Mesothelial cell of epicardium (in vitro differentiated cells): Measurements from ENCODE around the gene MAU2. TPM values are rescaled to one million over a fixed set of nuclear protein-coding genes. Genes with fewer than 3 reads are reported as not detected.

Experiments used
- DNase-seq, 2 experiments: peaks; one replicate each; pipeline ENCODE4 v3.0.0; 2021; ENCODE audit warnings: low spot score in 2 of 2; ENCODE audit not compliant: unreplicated experiment in 2 of 2
- H3K27ac Mint-ChIP-seq: 2 replicates; pipeline ENCODE4 v1.8.0; 2021; ENCODE audit warnings: mixed read lengths
- H3K27me3 Mint-ChIP-seq: 2 replicates; pipeline ENCODE4 v1.8.0; 2021; ENCODE audit warnings: low read depth, mixed read lengths
- H3K36me3 Mint-ChIP-seq: 2 replicates; pipeline ENCODE4 v1.8.0; 2021; ENCODE audit warnings: mixed read lengths
- H3K4me1 Mint-ChIP-seq: 2 replicates; pipeline ENCODE4 v1.8.0; 2021; ENCODE audit warnings: mixed read lengths
- H3K4me3 Mint-ChIP-seq: 2 replicates; pipeline ENCODE4 v1.8.0; 2021; ENCODE audit warnings: mild to moderate bottlenecking, moderate library complexity, mixed read lengths
- H3K9me3 Mint-ChIP-seq: 2 replicates; pipeline ENCODE4 v1.8.0; 2021; ENCODE audit warnings: mixed read lengths
- CTCF ChIP-seq: fragments of 200-600 bp; sonication (generic); IDR thresholded peaks from one replicate; pipeline ENCODE4 v1.5.0; 2021; ENCODE audit warnings: antibody characterized with exemption; ENCODE audit not compliant: unreplicated experiment
- total RNA-seq: library from RNA; stranded (reverse); gene quantifications from 3 replicates; pipeline ENCODE4 v1.2.1, GENCODE V29; 2021

The MAU2 gene
- total RNA-seq, 1 donor from 2014 or later, result 107 TPM

GRCh38 chr19:19343016-19343362 lies 22.4 kb downstream of the MAU2 start:
- TF ChIP-seq CTCF, result peak; percentile 3
- Mint-ChIP-seq H3K27me3 (no peaks in the 10 kb centered on the region), H3K4me3 (no peak overlapping the region), H3K27ac (no peak overlapping the region), H3K9me3 (no peaks in the 10 kb centered on the region), H3K4me1 (no peaks in the 10 kb centered on the region), H3K36me3 (peaks cover 25% of the 10 kb centered on the region)
- no peak for DNase-seq

GRCh38 chr19:19343762-19344161 lies 23.1 kb downstream of the MAU2 start:
- no peaks in the 10 kb centered on the region for H3K4me1 Mint-ChIP-seq
- TF ChIP-seq CTCF, result no peak
- peaks cover 19% of the 10 kb centered on the region for H3K36me3 Mint-ChIP-seq
- DNase-seq, result no peak
- H3K4me3 Mint-ChIP-seq, result no peak overlapping the region
- no peaks in the 10 kb centered on the region for H3K27me3 Mint-ChIP-seq
- no peak overlapping the region for H3K27ac Mint-ChIP-seq
- H3K9me3 Mint-ChIP-seq, result no peaks in the 10 kb centered on the region

- no peak for DNase-seq
- H3K4me1 Mint-ChIP-seq, result no peaks in the 10 kb centered on the region
- H3K27ac Mint-ChIP-seq, result no peak overlapping the region
- H3K9me3 Mint-ChIP-seq, result no peaks in the 10 kb centered on the region
- H3K36me3 Mint-ChIP-seq, result peaks cover 26% of the 10 kb centered on the region
- no peaks in the 10 kb centered on the region for H3K27me3 Mint-ChIP-seq
- no peak for TF ChIP-seq CTCF
- H3K4me3 Mint-ChIP-seq, result no peak overlapping the region
Observed at GRCh38 chr19:19345232-19345631, 24.6 kb downstream of the MAU2 start.

- no peaks in the 10 kb centered on the region for H3K4me1 Mint-ChIP-seq
- no peak overlapping the region for H3K27ac Mint-ChIP-seq
- no peaks in the 10 kb centered on the region for H3K27me3 Mint-ChIP-seq
- no peak for DNase-seq
- no peaks in the 10 kb centered on the region for H3K9me3 Mint-ChIP-seq
- peaks cover 26% of the 10 kb centered on the region for H3K36me3 Mint-ChIP-seq
- H3K4me3 Mint-ChIP-seq, result no peak overlapping the region
- no peak for TF ChIP-seq CTCF
Observed at GRCh38 chr19:19345970-19346369, 25.3 kb downstream of the MAU2 start.

GRCh38 chr19:19347401-19348110 lies 26.9 kb downstream of the MAU2 start:
- TF ChIP-seq CTCF, result no peak
- no peak overlapping the region for H3K27ac Mint-ChIP-seq
- no peak for DNase-seq
- H3K4me1 Mint-ChIP-seq, result no peaks in the 10 kb centered on the region
- H3K27me3 Mint-ChIP-seq, result no peaks in the 10 kb centered on the region
- no peaks in the 10 kb centered on the region for H3K9me3 Mint-ChIP-seq
- no peak overlapping the region for H3K4me3 Mint-ChIP-seq
- H3K36me3 Mint-ChIP-seq, result peaks cover 32% of the 10 kb centered on the region

- Mint-ChIP-seq H3K36me3 (peaks cover 35% of the 10 kb centered on the region), H3K4me3 (no peak overlapping the region), H3K4me1 (no peaks in the 10 kb centered on the region), H3K27ac (no peak overlapping the region), H3K27me3 (no peaks in the 10 kb centered on the region), H3K9me3 (no peaks in the 10 kb centered on the region)
- TF ChIP-seq CTCF, result no peak
- DNase-seq, result no peak
Observed at GRCh38 chr19:19348266-19348665, 27.6 kb downstream of the MAU2 start.
